ENCODE results near the gene BMI1.
"Not testable (repeated sequence)": the region's sequence is repeated elsewhere in the genome, so short reads cannot be mapped to it uniquely, and the experiment has no call there.

The BMI1 gene

DNA sequence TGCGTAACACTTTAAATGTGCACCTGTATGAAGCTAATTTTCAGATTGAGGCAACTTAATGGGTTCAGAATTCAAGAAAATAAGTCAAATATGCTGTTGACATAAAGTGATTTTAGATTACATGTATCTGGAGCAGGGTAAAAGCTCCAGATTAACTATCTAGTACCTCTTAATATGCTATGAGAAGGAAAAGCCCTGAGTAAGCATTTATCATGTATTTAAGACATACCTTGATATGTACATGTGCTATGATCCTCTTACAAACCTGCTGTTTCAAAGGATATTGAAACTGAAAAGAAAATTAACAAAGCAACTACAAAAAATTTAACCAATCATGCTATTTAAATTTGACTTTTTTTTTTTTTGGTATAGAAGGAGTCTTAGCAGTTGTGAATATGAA, 28.9 kb downstream of the BMI1 start:
- Histone ChIP-seq H3K4me1 (ENCODE audit: control insufficient read depth, insufficient read depth, low read length) (no peaks in the 10 kb centered on the region; the same call in 1 of the 2 replicates), H3K9me3 (ENCODE audit: control insufficient read depth, insufficient read depth, low read depth, low read length) (no peaks in the 10 kb centered on the region), H3K4me3 (ENCODE audit: low read depth, low read length) (no peak overlapping the region), H3K27ac (ENCODE audit: extremely low read depth, low read depth, low read length) (no peak overlapping the region), H3K36me3 (ENCODE audit: control insufficient read depth in 2 of 2, insufficient read depth in 1 of 2, low read length in 2 of 2) (no peaks in the 10 kb centered on the region)
- ChIA-PET CTCF (interaction anchor here (0.6 to 0.8 kb wide), 3 partner anchors 24 to 367 kb away, joined by 3 to 4 read pairs (median 4); no protein-coding TSS in a partner anchor), POLR2A (no interaction called here)
- no peak for TF ChIP-seq KLF7 (tag by site-specific recombination; IDR thresholded peaks at IDR 0.05; ENCODE audit: borderline replicate concordance)
- TF ChIP-seq PRDM1 (tag by site-specific recombination; IDR thresholded peaks at IDR 0.05) = no peak
- TF ChIP-seq ZNF2 (tag by site-specific recombination; IDR thresholded peaks at IDR 0.05) = no peak
- no peak for TF ChIP-seq ZBTB1 (tag by site-specific recombination; IDR thresholded peaks at IDR 0.05)

DNA sequence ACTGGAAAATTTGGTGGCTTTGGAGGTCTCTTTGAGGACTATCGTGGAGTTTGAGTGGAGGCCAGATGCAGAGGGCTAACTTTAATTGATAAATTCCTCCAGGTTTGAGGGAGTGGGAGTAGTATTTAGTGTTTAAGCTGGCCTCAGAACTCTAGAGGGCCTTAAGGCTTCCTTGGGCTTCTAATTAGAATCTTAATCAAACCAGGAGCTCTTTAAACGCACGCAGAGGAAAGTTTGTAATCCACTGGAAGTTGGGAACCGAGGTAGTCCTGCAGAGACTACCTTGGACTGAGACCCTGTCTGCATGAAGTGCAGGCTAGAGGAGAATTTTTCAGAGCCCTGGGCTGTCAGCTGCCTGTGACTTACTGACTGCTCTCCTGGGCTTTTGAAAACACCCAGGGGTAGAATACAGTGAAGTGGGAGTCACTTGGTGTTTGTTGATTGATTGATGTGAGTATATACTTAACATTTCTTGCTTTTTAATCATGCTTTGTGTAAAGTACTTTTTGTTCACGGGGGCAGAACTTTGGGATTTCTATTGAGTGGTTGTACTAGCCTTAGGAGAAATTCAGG, 30.3 kb downstream of the BMI1 start:
- no peak overlapping the region for H3K27ac ChIP-seq (ENCODE audit: extremely low read depth, low read depth, low read length)
- H3K4me3 ChIP-seq (ENCODE audit: low read depth, low read length) = no peak overlapping the region
- H3K4me1 ChIP-seq (ENCODE audit: control insufficient read depth, insufficient read depth, low read length) = no peaks in the 10 kb centered on the region
- H3K9me3 ChIP-seq (ENCODE audit: control insufficient read depth, insufficient read depth, low read depth, low read length) = no peaks in the 10 kb centered on the region
- TF ChIP-seq, protein P1, sequence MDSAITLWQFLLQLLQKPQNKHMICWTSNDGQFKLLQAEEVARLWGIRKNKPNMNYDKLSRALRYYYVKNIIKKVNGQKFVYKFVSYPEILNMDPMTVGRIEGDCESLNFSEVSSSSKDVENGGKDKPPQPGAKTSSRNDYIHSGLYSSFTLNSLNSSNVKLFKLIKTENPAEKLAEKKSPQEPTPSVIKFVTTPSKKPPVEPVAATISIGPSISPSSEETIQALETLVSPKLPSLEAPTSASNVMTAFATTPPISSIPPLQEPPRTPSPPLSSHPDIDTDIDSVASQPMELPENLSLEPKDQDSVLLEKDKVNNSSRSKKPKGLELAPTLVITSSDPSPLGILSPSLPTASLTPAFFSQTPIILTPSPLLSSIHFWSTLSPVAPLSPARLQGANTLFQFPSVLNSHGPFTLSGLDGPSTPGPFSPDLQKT (IDR thresholded peaks at IDR 0.05; ENCODE audit: borderline replicate concordance, low read depth, low read length) = no peak
- CTCF ChIA-PET = no interaction called here
- H3K36me3 ChIP-seq (ENCODE audit: control insufficient read depth in 2 of 2, insufficient read depth in 1 of 2, low read length in 2 of 2) = no peaks in the 10 kb centered on the region
- POLR2A ChIA-PET = no interaction called here

- Histone ChIP-seq H3K27ac (ENCODE audit: extremely low read depth, low read depth, low read length) (no peak overlapping the region), H3K9me3 (ENCODE audit: control insufficient read depth, insufficient read depth, low read depth, low read length) (no peaks in the 10 kb centered on the region), H3K36me3 (ENCODE audit: control insufficient read depth in 2 of 2, insufficient read depth in 1 of 2, low read length in 2 of 2) (no peaks in the 10 kb centered on the region), H3K4me1 (ENCODE audit: control insufficient read depth, insufficient read depth, low read length) (no peaks in the 10 kb centered on the region), H3K4me3 (ENCODE audit: low read depth, low read length) (no peak overlapping the region)
- TF ChIP-seq PRDM1 (tag by site-specific recombination; IDR thresholded peaks at IDR 0.05) (peak; percentile 69), ZNF645 (tag by site-specific recombination; IDR thresholded peaks at IDR 0.05) (no peak), MZF1 (tag by site-specific recombination; IDR thresholded peaks at IDR 0.05; ENCODE audit: borderline replicate concordance) (no peak), ZNF777 (tag by site-specific recombination; IDR thresholded peaks at IDR 0.05; ENCODE audit: borderline replicate concordance) (no peak), ZSCAN23 (tag by site-specific recombination; IDR thresholded peaks at IDR 0.05) (no peak), ZNF837 (tag by site-specific recombination; IDR thresholded peaks at IDR 0.05) (no peak)
- ChIA-PET POLR2A (interaction anchor here (1.5 kb wide), 1 partner anchor 16 kb away, joined by 8 read pairs; no protein-coding TSS in a partner anchor), CTCF (no interaction called here)
These were observed 35.5 kb downstream of the BMI1 start for GRCh38 chr10:22356324-22356873.

DNA sequence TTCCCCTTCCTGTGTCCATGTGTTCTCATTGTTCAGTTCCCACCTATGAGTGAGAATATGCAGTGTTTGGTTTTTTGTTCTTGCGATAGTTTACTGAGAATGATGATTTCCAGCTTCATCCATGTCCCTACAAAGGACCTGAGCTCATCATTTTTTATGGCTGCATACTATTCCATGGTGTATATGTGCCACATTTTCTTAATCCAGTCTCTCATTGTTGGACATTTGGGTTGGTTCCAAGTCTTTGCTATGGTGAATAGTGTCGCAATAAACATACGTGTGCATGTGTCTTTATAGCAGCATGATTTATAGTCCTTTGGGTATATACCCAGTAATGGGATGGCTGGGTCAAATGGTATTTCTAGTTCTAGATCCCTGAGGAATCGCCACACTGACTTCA, 36.9 kb downstream of the BMI1 start:
- not testable (repeated sequence) for H3K4me1 ChIP-seq (ENCODE audit: control insufficient read depth, insufficient read depth, low read length)

GRCh38 chr10:22363305-22363704, 42.4 kb downstream of the BMI1 start:
- H3K27ac ChIP-seq (ENCODE audit: extremely low read depth, low read depth, low read length) = no peak overlapping the region
- H3K4me1 ChIP-seq (ENCODE audit: control insufficient read depth, insufficient read depth, low read length) = no peaks in the 10 kb centered on the region
- H3K9me3 ChIP-seq (ENCODE audit: control insufficient read depth, insufficient read depth, low read depth, low read length) = no peaks in the 10 kb centered on the region
- no peak overlapping the region for H3K4me3 ChIP-seq (ENCODE audit: low read depth, low read length)
- ChIA-PET POLR2A (no interaction called here), CTCF (no interaction called here)
- H3K36me3 ChIP-seq (ENCODE audit: control insufficient read depth in 2 of 2, insufficient read depth in 1 of 2, low read length in 2 of 2) = no peaks in the 10 kb centered on the region
- TF ChIP-seq ZNF747 (tag by site-specific recombination; IDR thresholded peaks at IDR 0.05) = no peak
- no peak for TF ChIP-seq ZNF214 (tag by site-specific recombination; IDR thresholded peaks at IDR 0.05; ENCODE audit: borderline replicate concordance)
- no peak for TF ChIP-seq ZSCAN30 (tag by site-specific recombination; IDR thresholded peaks at IDR 0.05)
- TF ChIP-seq, protein P2, sequence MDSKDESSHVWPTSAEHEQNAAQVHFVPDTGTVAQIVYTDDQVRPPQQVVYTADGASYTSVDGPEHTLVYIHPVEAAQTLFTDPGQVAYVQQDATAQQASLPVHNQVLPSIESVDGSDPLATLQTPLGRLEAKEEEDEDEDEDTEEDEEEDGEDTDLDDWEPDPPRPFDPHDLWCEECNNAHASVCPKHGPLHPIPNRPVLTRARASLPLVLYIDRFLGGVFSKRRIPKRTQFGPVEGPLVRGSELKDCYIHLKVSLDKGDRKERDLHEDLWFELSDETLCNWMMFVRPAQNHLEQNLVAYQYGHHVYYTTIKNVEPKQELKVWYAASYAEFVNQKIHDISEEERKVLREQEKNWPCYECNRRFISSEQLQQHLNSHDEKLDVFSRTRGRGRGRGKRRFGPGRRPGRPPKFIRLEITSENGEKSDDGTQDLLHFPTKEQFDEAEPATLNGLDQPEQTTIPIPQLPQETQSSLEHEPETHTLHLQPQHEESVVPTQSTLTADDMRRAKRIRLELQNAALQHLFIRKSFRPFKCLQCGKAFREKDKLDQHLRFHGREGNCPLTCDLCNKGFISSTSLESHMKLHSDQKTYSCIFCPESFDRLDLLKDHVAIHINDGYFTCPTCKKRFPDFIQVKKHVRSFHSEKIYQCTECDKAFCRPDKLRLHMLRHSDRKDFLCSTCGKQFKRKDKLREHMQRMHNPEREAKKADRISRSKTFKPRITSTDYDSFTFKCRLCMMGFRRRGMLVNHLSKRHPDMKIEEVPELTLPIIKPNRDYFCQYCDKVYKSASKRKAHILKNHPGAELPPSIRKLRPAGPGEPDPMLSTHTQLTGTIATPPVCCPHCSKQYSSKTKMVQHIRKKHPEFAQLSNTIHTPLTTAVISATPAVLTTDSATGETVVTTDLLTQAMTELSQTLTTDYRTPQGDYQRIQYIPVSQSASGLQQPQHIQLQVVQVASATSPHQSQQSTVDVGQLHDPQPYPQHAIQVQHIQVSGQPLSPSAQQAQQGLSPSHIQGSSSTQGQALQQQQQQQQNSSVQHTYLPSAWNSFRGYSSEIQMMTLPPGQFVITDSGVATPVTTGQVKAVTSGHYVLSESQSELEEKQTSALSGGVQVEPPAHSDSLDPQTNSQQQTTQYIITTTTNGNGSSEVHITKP (tag by site-specific recombination; IDR thresholded peaks at IDR 0.05) = no peak
- no peak for TF ChIP-seq ZNF138 (tag by site-specific recombination; IDR thresholded peaks at IDR 0.05; ENCODE audit: borderline replicate concordance)
- TF ChIP-seq SALL2 (tag by site-specific recombination; IDR thresholded peaks at IDR 0.05; ENCODE audit: borderline replicate concordance) = no peak
- no peak for TF ChIP-seq ZNF626 (tag by site-specific recombination; IDR thresholded peaks at IDR 0.05)

More for the DNA sequence above, 36.9 kb downstream of the BMI1 start:
- peak; percentile 96 for TF ChIP-seq ZNF146 (tag by site-specific recombination; IDR thresholded peaks at IDR 0.05)
- TF ChIP-seq, protein P3, sequence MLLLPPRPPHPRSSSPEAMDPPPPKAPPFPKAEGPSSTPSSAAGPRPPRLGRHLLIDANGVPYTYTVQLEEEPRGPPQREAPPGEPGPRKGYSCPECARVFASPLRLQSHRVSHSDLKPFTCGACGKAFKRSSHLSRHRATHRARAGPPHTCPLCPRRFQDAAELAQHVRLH (tag by site-specific recombination; IDR thresholded peaks at IDR 0.05) = peak; percentile 55; the same call in 1 of the 2 replicates
- H3K27ac ChIP-seq (ENCODE audit: extremely low read depth, low read depth, low read length); H3K4me3 ChIP-seq (ENCODE audit: low read depth, low read length); CTCF ChIA-PET; H3K36me3 ChIP-seq (ENCODE audit: control insufficient read depth in 2 of 2, insufficient read depth in 1 of 2, low read length in 2 of 2); H3K9me3 ChIP-seq (ENCODE audit: control insufficient read depth, insufficient read depth, low read depth, low read length); POLR2A ChIA-PET: not testable (repeated sequence)
